NCI-H2196 (cell line): ENCODE data around the gene SNAP29.
"Not testable (repeated sequence)": the region's sequence is repeated elsewhere in the genome, so short reads cannot be mapped to it uniquely, and the experiment has no call there.

Experiments used
- DNase-seq: peaks from one replicate; lab custom pipeline; 2025; ENCODE audit not compliant: unreplicated experiment; lab: John Stamatoyannopoulos, UW

Gene SNAP29

GRCh38 chr22:20858615-20859416 lies at the start of gene SNAP29, which contains the start of gene PI4KA:
Gene SNAP29, plus strand, starts transcription at chr22:20859007. Its CDS starts 104 bp downstream, at chr22:20859111.
Gene PI4KA, minus strand, starts transcription at chr22:20858811. Its CDS starts 86 bp downstream, at chr22:20858725.
- peak; percentile 91 for DNase-seq

DNA sequence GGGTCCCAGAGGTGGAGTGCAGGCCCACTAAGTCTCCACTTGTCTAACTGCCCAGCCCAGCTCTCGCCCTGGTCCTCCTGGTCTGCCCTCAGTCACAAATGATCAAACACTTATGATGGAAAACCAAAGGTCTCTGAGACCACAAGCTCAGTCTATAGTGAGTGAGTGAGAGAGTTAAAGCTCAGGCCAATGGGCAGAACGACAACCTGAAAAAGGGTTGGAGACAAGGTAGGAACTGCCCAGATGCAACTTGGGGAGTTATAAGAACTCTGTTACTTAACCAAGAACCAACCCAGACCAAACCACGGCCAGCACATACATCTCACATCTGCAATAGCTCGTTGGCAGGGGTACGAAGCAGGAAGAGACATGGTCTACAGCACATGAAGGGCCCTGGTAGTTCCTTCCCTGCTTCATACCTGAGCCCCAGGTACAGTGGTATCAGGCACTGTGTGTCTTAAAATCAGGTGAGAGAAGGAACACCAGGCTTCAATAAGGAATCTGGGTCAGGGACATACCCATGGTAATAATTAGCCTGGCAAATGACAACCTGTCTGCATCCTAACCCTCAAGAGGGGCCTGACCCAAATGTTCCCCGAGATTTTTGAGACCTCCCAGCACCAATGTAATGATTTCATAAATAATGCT lies 49.1 kb upstream of the SNAP29 start:
- DNase-seq, result no peak

GRCh38 chr22:20810645-20811044 lies 48.2 kb upstream of the SNAP29 start:
- no peak for DNase-seq

GRCh38 chr22:20811171-20811570 lies 47.6 kb upstream of the SNAP29 start:
- no peak for DNase-seq

- DNase-seq, result no peak
These were observed 46.7 kb upstream of the SNAP29 start for GRCh38 chr22:20811971-20812660.

DNA sequence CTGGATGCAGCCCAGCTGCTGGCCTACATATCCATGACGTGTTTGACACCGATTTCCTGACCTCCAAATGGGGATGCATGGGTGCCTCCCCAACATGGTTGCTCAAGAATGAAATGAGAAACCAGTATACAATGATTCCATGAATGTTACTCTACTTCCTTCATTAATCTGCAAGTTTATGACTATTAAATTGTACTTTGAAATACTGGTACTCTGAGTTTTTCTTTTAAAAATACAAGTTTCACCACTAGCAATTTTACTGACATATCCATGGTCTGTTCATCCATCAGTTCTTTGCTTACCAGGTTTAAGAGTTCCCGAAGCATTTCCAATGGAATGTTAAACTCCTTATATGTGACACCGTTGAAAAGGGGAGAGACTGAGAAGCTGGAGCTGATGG lies 45.8 kb upstream of the SNAP29 start:
- DNase-seq, result no peak

- no peak for DNase-seq
These were observed 44.5 kb upstream of the SNAP29 start for GRCh38 chr22:20814221-20814808.

GRCh38 chr22:20815477-20816050 lies 43.2 kb upstream of the SNAP29 start:
- no peak for DNase-seq

DNA sequence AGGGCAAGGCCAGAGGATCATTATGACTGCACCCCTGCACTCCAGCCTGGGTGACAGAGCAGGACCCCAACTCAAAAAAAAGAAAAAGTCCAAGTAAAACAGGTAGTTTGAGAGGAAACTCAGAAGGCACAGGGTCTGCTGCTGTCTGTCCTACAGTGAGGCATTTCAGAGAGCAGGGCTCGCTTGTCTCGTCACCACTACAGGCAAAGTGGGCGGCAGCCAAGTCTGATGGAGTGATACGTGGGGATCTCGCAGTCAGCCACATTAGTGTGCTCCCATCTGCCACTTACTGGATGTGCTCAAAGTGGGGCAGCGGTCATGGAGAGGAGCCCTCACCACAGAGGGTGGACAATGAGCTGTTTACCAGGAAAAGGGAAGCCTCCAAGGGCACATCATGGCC lies 42.2 kb upstream of the SNAP29 start:
- DNase-seq, result no peak

GRCh38 chr22:20818471-20818870 lies 40.3 kb upstream of the SNAP29 start:
- no peak for DNase-seq

- no peak for DNase-seq
These were observed 39.3 kb upstream of the SNAP29 start for GRCh38 chr22:20819471-20819870.

GRCh38 chr22:20821717-20822239 lies 37.0 kb upstream of the SNAP29 start:
- DNase-seq, result not testable (repeated sequence)

- no peak for DNase-seq
These were observed 36.6 kb upstream of the SNAP29 start for GRCh38 chr22:20822240-20822639.

DNA sequence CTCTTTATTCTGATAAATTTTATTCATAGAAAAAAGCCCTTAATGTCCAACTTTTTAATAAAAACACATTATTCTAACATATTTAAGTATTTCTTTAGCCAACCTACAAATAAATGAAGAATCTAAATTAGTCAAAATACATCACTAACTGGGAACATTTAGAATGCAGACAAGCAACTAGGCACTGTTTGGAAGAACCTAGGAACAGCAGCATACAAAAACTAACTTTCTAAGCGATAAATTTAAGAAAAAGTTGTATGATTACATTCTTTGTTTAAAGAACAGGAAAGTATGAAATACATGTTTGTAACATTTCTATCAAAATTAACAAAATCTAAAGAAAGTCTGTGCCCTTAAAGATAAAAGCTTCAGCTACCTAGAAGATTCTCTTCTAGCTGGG lies 35.5 kb upstream of the SNAP29 start:
- no peak for DNase-seq

DNA sequence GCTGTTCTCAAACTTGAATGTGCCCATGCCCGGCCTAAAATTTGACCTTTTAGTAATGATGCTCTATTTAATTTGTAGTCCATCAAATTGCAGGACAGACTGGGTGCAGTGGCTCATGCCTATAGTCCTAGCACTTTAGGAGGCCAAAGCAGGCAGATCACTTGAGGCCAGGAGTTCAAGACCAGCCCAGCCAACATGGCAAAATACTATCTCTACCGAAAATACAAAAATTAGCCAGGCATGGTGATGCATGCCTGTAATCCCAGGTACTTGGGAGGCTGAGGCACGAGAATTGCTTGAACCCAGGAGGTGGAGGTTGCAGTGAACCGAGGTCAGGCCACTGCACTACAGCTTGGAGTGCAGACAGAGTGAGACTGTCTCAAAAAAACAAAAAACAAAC lies 33.6 kb upstream of the SNAP29 start:
- not testable (repeated sequence) for DNase-seq

- DNase-seq, result no peak
These were observed 33.2 kb upstream of the SNAP29 start for GRCh38 chr22:20825624-20826023.

GRCh38 chr22:20826373-20827152 lies 32.2 kb upstream of the SNAP29 start:
- not testable (repeated sequence) for DNase-seq

DNA sequence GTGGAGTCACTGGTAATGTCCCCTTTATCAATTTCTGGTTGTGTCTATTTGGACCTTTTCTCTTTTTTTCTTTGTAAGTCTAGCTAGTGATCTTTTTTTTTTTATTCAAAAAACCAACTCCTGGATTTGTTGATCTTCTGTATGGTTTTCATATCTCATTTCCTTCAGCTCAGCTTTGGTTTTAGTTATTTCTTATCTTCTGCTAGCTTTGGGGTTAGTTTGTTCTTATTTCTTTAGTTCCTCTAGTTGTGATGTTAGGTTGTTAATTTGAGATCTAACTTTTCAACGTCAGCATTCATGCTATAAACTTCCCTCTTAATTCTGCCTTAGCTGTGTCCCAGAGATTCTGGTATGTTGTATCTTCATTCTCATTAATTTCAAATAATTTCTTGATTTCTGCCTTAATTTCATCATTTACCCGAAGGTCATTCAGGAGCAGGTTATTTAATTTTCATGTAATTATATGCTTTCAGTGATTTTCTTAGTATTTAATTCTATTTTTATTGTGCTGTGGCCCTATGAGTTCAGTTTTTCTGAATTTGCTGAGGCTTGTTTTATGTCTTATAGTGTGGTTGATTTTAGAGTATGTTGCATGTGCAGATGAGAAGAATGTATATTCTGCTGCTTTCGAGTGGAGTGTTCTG lies 29.2 kb upstream of the SNAP29 start:
- DNase-seq, result no peak

DNA sequence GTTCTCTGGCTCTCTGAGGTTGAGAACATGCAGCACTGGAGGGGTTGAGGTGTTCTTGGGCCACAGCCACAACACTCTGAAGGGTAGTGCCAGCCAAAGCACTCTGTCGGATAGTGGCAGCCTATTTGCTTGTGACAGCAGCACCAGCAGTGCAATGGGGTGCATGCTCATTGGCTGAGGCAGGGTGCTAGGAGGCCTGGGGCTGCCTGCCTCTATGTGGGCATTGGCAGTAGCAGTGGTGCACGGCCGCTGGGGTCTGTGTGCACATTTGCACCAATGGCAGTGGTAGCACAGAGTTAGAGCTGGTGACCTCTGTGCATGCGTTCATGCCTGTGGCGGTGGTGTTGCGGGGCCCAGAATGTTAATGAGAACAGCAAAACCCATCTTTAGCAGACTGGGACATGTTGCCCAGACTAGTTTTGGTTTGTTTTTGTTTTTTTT lies 25.6 kb upstream of the SNAP29 start:
- no peak for DNase-seq
